H1 (cell line): ENCODE measurements around the gene SLC25A4.

Experiments used
- ASH2L ChIP-seq: fragments of 200-600, 300-600 bp; sonication (generic); IDR thresholded peaks from one replicate; pipeline ENCODE4 v1.7.1; 2017; ENCODE audit warnings: low read length
- CEBPB ChIP-seq: IDR thresholded peaks from 2 replicates; pipeline ENCODE4 v1.6.1; 2012; ENCODE audit warnings: low read depth, low read length
- CHD1 ChIP-seq: IDR thresholded peaks from 2 replicates; pipeline ENCODE4 v1.6.1; 2012; ENCODE audit warnings: low read depth, low read length, improper control_type of control experiment
- FOSL1 ChIP-seq: IDR thresholded peaks from 2 replicates; pipeline ENCODE4 v1.6.1; 2011; ENCODE audit warnings: mild to moderate bottlenecking, low read depth, low read length, moderate library complexity; ENCODE audit not compliant: insufficient read depth
- HDAC6 ChIP-seq: IDR thresholded peaks from one replicate; pipeline ENCODE4 v1.7.1; 2012; ENCODE audit warnings: low read depth, mild to moderate bottlenecking, inconsistent platforms, low read length, moderate library complexity
- JUND ChIP-seq: IDR thresholded peaks from 2 replicates; pipeline ENCODE4 v1.6.1; 2011; ENCODE audit warnings: mild to moderate bottlenecking, improper control_type of control experiment, low read length
- POLR2A ChIP-seq, 2 experiments: IDR thresholded peaks; 1 replicate in 1 of 2; 2 replicates in 1 of 2; pipeline ENCODE4 v1.6.1; 2011; ENCODE audit warnings: low read depth in 2 of 2, low read length in 2 of 2, mild to moderate bottlenecking in 2 of 2; ENCODE audit errors: control extremely low read depth in 1 of 2
- POLR2AphosphoS5 ChIP-seq: IDR thresholded peaks from 2 replicates; pipeline ENCODE4 v1.6.1; 2011; ENCODE audit warnings: low read depth, low read length
- SIN3A ChIP-seq, 2 experiments: IDR thresholded peaks in 1 of 2; conservative IDR thresholded peaks in 1 of 2; 2 replicates each; pipeline ENCODE4 v1.6.1; 2011 to 2012; ENCODE audit warnings: low read length in 2 of 2, improper control_type of control experiment in 1 of 2, low read depth in 1 of 2, mild to moderate bottlenecking in 1 of 2
- SP1 ChIP-seq: IDR thresholded peaks from 2 replicates; pipeline ENCODE4 v1.6.1; 2011; ENCODE audit warnings: low read depth, low read length
- TEAD4 ChIP-seq: IDR thresholded peaks from 2 replicates; pipeline ENCODE4 v1.6.1; 2012; ENCODE audit warnings: low read depth, low read length, inconsistent platforms, mixed read lengths
- YY1 ChIP-seq: IDR thresholded peaks from 2 replicates; pipeline ENCODE4 v1.6.1; 2011; ENCODE audit warnings: low read depth, mild to moderate bottlenecking, low read length
- TF ChIP-seq, protein P1 (sequence below), 3 experiments: IDR thresholded peaks; 1 replicate in 2 of 3; 2 replicates in 1 of 3; pipeline versions ENCODE4 v1.5.1 to v1.6.1; 2011; ENCODE audit warnings: low read length in 3 of 3, mild to moderate bottlenecking in 3 of 3, inconsistent platforms in 2 of 3, low read depth in 1 of 3, moderate library complexity in 1 of 3; ENCODE audit not compliant: insufficient read depth in 1 of 3; ENCODE audit errors: control extremely low read depth in 1 of 3

DNA sequence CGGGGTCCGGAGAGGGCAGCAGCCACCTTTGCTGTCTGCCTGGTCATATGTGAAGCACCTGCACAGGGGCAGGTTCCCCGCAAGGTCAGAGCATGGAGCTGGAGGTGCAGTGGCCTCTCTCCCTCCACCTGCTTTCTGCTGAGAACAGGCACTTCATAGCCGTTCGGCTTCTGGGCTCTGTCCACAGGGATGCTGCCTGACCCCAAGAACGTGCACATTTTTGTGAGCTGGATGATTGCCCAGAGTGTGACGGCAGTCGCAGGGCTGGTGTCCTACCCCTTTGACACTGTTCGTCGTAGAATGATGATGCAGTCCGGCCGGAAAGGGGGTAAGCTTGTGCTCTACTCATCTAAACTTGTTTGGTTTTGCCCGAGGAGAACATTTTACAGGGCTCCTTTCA lies 2.5 kb downstream of the SLC25A4 start:
- no peak for TF ChIP-seq SIN3A (conservative IDR thresholded peaks at IDR 0.05 in 1 of 2, IDR thresholded peaks at IDR 0.05 in 1 of 2; ENCODE audit: low read depth in 1 of 2, low read length in 2 of 2)
- TF ChIP-seq, protein P1, sequence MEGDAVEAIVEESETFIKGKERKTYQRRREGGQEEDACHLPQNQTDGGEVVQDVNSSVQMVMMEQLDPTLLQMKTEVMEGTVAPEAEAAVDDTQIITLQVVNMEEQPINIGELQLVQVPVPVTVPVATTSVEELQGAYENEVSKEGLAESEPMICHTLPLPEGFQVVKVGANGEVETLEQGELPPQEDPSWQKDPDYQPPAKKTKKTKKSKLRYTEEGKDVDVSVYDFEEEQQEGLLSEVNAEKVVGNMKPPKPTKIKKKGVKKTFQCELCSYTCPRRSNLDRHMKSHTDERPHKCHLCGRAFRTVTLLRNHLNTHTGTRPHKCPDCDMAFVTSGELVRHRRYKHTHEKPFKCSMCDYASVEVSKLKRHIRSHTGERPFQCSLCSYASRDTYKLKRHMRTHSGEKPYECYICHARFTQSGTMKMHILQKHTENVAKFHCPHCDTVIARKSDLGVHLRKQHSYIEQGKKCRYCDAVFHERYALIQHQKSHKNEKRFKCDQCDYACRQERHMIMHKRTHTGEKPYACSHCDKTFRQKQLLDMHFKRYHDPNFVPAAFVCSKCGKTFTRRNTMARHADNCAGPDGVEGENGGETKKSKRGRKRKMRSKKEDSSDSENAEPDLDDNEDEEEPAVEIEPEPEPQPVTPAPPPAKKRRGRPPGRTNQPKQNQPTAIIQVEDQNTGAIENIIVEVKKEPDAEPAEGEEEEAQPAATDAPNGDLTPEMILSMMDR (IDR thresholded peaks at IDR 0.05; ENCODE audit: control extremely low read depth in 1 of 3, insufficient read depth in 1 of 3, low read depth in 1 of 3, low read length in 3 of 3) = no peak
- TF ChIP-seq POLR2A (IDR thresholded peaks at IDR 0.05; ENCODE audit: control extremely low read depth in 1 of 2, low read depth in 2 of 2, low read length in 2 of 2) = no peak
- no peak for TF ChIP-seq JUND
- TF ChIP-seq FOSL1 = no peak
- TF ChIP-seq CEBPB = no peak
- no peak for TF ChIP-seq YY1
- TF ChIP-seq TEAD4 = no peak
- no peak for TF ChIP-seq POLR2AphosphoS5
- TF ChIP-seq HDAC6 = no peak
- TF ChIP-seq ASH2L = no peak
- no peak for TF ChIP-seq SP1
- no peak for TF ChIP-seq CHD1
